Keratinocyte (primary cell): ENCODE data around the gene MLIP. TPM values are rescaled to one million over a fixed set of nuclear protein-coding genes. Genes with fewer than 3 reads are reported as not detected.

Experiments
- DNase-seq: peaks from one replicate; pipeline ENCODE4 v3.0.0-alpha.2; 2011; ENCODE audit warnings: low read depth, missing footprints, low spot score
- FAIRE-seq: peaks from 2 replicates; lab custom pipeline; 2011; peaks lifted over from hg19 to GRCh38; lab: Jason Lieb, UNC
- H2AFZ ChIP-seq: 2 replicates; pipeline ENCODE4 v1.6.0; 2012; ENCODE audit warnings: low read length, control low read depth, inconsistent platforms; ENCODE audit not compliant: control insufficient read depth
- H3K27ac ChIP-seq: 2 replicates; pipeline ENCODE4 v1.5.1; 2011; ENCODE audit warnings: low read length; ENCODE audit not compliant: control insufficient read depth, insufficient read depth
- H3K27me3 ChIP-seq: 3 replicates; pipeline ENCODE4 v1.6.0; 2011; ENCODE audit warnings: low read length; ENCODE audit not compliant: control insufficient read depth, insufficient read depth; ENCODE audit errors: extremely low read depth
- H3K36me3 ChIP-seq, 2 experiments: 2 replicates in 1 of 2; 3 replicates in 1 of 2; pipeline ENCODE4 v1.5.1; 2011; ENCODE audit warnings: low read length in 2 of 2, mild to moderate bottlenecking in 1 of 2; ENCODE audit not compliant: control insufficient read depth in 2 of 2, insufficient read depth in 2 of 2; ENCODE audit errors: extremely low read depth in 1 of 2
- H3K4me1 ChIP-seq: 3 replicates; pipeline ENCODE4 v1.5.1; 2011; ENCODE audit warnings: low read length; ENCODE audit not compliant: control insufficient read depth, insufficient read depth; ENCODE audit errors: extremely low read depth
- H3K4me2 ChIP-seq: 3 replicates; pipeline ENCODE4 v1.6.0; 2011; ENCODE audit warnings: low read depth, low read length; ENCODE audit not compliant: control insufficient read depth, insufficient read depth; ENCODE audit errors: extremely low read depth
- H3K4me3 ChIP-seq, 3 experiments: fragments of 200-600 bp in 1 of 3; sonication (generic) in 1 of 3; 2 replicates in 2 of 3; 3 replicates in 1 of 3; pipeline ENCODE4 v1.5.1; 2011 to 2016; ENCODE audit warnings: low read length in 3 of 3, mild to moderate bottlenecking in 3 of 3, control low read depth in 2 of 3, inconsistent platforms in 1 of 3, low read depth in 1 of 3, mixed read lengths in 1 of 3, mixed run types in 1 of 3, moderate library complexity in 1 of 3; ENCODE audit not compliant: control insufficient read depth in 2 of 3, insufficient read depth in 2 of 3; ENCODE audit errors: extremely low read depth in 1 of 3
- H3K79me2 ChIP-seq: 2 replicates; pipeline ENCODE4 v1.6.0; 2012; ENCODE audit warnings: low read length; ENCODE audit not compliant: control insufficient read depth, insufficient read depth
- H3K9ac ChIP-seq: 3 replicates; pipeline ENCODE4 v1.6.0; 2011; ENCODE audit warnings: low read length; ENCODE audit not compliant: control insufficient read depth, insufficient read depth; ENCODE audit errors: extremely low read depth
- H3K9me1 ChIP-seq: 3 replicates; pipeline ENCODE4 v1.6.0; 2011; ENCODE audit warnings: low read length; ENCODE audit not compliant: control insufficient read depth, insufficient read depth; ENCODE audit errors: extremely low read depth
- H3K9me3 ChIP-seq: 2 replicates; pipeline ENCODE4 v1.5.1; 2012; ENCODE audit warnings: low read depth, low read length; ENCODE audit not compliant: control insufficient read depth
- H4K20me1 ChIP-seq: 3 replicates; pipeline ENCODE4 v1.6.0; 2011; ENCODE audit warnings: low read length; ENCODE audit not compliant: control insufficient read depth, insufficient read depth; ENCODE audit errors: extremely low read depth
- CTCF ChIP-seq, 3 experiments: IDR thresholded peaks in 1 of 3; conservative IDR thresholded peaks in 1 of 3; optimal IDR thresholded peaks in 1 of 3; 2 replicates in 2 of 3; 3 replicates in 1 of 3; pipeline versions ENCODE3 to v1.5.1; 2011; ENCODE audit warnings: low read length in 3 of 3, mild to moderate bottlenecking in 3 of 3, moderate library complexity in 2 of 3, control low read depth in 1 of 3, inconsistent platforms in 1 of 3; ENCODE audit not compliant: insufficient read depth in 2 of 3; ENCODE audit errors: extremely low read depth in 1 of 3
- EZH2 ChIP-seq: IDR thresholded peaks from one replicate; pipeline ENCODE4 v1.6.1; 2012; ENCODE audit warnings: inconsistent platforms, mild to moderate bottlenecking, low read length, moderate library complexity
- dilution Hi-C: fragments of 300-500 bp; cut with MboI; formaldehyde crosslinking; loops from one replicate; pipeline ENCODE4 v1.7.0; 2020; ENCODE audit warnings: low sequenced_read_pairs; ENCODE audit not compliant: extremely low pct_ligation_motif_present
- polyA plus RNA-seq, 5 experiments: library from polyadenylated mRNA; depleted of rRNA in 3 of 5; stranded (reverse) in 3 of 5; stranded (forward) in 1 of 5; unstranded in 1 of 5; fragments of >200 nt; gene quantifications; 1 replicate in 1 of 5; 2 replicates in 3 of 5; 3 replicates in 1 of 5; pipeline versions ENCODE4 v1.2.1 to v1.2.3, GENCODE V29; 2011 to 2012; ENCODE audit warnings: missing spikeins in 2 of 5, low read depth in 1 of 5, low replicate concordance in 1 of 5

The MLIP gene
- polyA plus RNA-seq, 1 donor (not counting 4 experiments of a cell fraction or from before 2014, with no cell fraction given): 0.87 TPM

- Histone ChIP-seq H3K27me3 (no peaks in the 10 kb centered on the region), H3K9me1 (no peaks in the 10 kb centered on the region), H3K36me3 (no peaks in the 10 kb centered on the region), H3K4me2 (no peak overlapping the region), H3K9me3 (no peaks in the 10 kb centered on the region), H3K4me3 (no peak overlapping the region), H3K27ac (no peak overlapping the region), H4K20me1 (no peaks in the 10 kb centered on the region), H3K9ac (no peak overlapping the region), H2AFZ (no peak overlapping the region), H3K4me1 (peaks cover 3% of the 10 kb centered on the region), H3K79me2 (no peaks in the 10 kb centered on the region)
- DNase-seq: no peak
- no peak for FAIRE-seq
- dilution Hi-C loops: no loop called here
- TF ChIP-seq EZH2 (no peak), CTCF (optimal IDR thresholded peaks at IDR 0.05 in 1 of 3, IDR thresholded peaks at IDR 0.05 in 1 of 3, conservative IDR thresholded peaks at IDR 0.05 in 1 of 3; ENCODE audit: extremely low read depth in 1 of 3, insufficient read depth in 2 of 3, low read length in 3 of 3) (no peak)
Measured at GRCh38 chr6:54195637-54196036, 84.4 kb downstream of the MLIP start.

- no peaks in the 10 kb centered on the region for H4K20me1 ChIP-seq
- H3K79me2 ChIP-seq: no peaks in the 10 kb centered on the region
- H3K27me3 ChIP-seq: no peaks in the 10 kb centered on the region
- no peak overlapping the region for H3K4me3 ChIP-seq
- TF ChIP-seq CTCF (optimal IDR thresholded peaks at IDR 0.05 in 1 of 3, IDR thresholded peaks at IDR 0.05 in 1 of 3, conservative IDR thresholded peaks at IDR 0.05 in 1 of 3; ENCODE audit: extremely low read depth in 1 of 3, insufficient read depth in 2 of 3, low read length in 3 of 3) (no peak), EZH2 (no peak)
- no peak overlapping the region for H3K27ac ChIP-seq
- FAIRE-seq (no peak), DNase-seq (no peak)
- H2AFZ ChIP-seq: no peak overlapping the region
- no peak overlapping the region for H3K4me2 ChIP-seq
- H3K9ac ChIP-seq: no peak overlapping the region
- peaks cover 3% of the 10 kb centered on the region for H3K4me1 ChIP-seq
- H3K9me1 ChIP-seq: no peaks in the 10 kb centered on the region
- H3K9me3 ChIP-seq: no peaks in the 10 kb centered on the region
- dilution Hi-C loops: no loop called here
- H3K36me3 ChIP-seq: no peaks in the 10 kb centered on the region
Measured at GRCh38 chr6:54196905-54197304, 85.7 kb downstream of the MLIP start.
